NCI-H69 (cell line): ENCODE data around the gene FBXO42.
A peak's percentile ranks its signal among the peaks of the same experiment; 100 is the strongest.
"Not testable (repeated sequence)": the region's sequence is repeated elsewhere in the genome, so short reads cannot be mapped to it uniquely, and the experiment has no call there.

Experiments
- DNase-seq: peaks from one replicate; lab custom pipeline; 2025; lab: John Stamatoyannopoulos, UW

FBXO42 gene

DNA sequence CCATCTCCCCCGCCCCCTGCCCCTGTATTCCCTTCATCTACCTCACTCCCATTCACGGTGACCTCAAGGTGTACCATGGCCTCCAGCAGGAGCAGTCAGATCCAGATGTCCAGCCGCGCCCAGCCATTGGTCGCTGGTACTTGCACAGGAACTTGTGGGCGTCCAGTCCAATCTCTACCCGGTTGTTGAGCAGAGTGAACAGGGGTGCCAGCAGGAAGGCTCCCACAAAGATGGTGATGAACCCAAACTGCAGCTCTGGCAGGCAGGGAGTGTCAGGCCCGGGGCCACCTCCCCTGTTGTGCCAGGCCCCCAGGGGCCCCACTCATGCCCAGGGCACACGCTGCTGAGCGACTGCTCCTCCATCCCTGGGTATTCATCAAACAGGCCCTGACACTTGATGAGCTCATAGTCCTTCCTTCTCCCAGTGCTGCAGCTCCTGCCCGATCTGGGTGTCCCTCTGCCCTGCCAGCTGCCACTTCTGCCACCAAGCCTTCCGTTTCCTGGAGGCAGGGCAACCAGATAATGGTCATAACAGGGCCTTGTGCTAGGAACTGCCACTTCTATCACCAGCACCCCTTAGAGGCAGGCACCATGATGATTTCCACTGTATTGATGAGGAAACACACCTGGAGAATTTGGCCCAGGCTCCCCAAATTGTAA lies 134.1 kb downstream of the FBXO42 start:
- DNase-seq = no peak

- DNase-seq = peak; percentile 95
Observed at GRCh38 chr1:16217061-16217785, 135.1 kb downstream of the FBXO42 start.

DNA sequence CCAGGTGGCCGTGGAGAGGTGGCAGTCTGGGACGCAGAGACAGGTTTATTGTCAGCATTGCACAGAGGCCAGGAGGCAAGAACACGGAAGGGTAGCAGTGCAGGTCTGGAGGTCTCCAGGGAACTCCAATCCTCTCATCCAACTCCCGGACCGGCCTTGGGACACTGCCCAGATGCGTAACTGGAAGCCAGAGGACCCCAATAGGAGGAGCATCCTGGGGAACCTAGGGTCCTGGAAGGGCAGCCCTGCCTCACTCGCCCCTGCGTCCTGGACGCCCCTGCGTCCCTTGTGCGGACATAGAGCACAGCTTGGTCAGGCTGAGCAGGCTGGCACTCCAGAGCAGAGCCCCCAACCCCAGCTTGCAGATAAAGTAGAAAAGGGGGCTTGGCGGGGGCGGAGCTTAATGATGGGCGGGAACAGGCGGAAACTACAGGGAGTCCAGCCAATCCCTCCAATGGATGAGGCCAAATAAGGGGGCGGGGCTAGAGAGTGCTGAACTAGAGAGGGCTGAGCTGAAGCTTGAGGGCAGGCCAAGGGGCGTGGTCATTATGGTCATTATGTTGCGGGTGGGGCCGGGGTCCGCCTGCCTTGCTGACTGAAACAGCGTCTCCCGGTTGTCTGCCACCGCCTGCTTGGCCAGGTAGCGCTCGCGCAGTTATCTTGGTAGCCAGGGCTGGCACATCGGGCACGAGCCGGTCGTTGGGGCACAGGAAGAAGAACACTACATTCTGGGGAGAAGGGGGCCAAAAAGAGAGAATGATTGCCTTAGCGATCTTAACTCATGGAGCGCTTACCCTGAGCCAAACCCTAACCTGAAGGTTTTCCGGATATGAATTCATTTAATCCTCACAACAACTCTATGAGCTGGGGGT lies 136.2 kb downstream of the FBXO42 start:
- DNase-seq = peak; percentile 93

GRCh38 chr1:16215240-16215639 lies 137.0 kb downstream of the FBXO42 start:
- not testable (repeated sequence) for DNase-seq

- DNase-seq = not testable (repeated sequence)
Observed at GRCh38 chr1:16213544-16213943, 138.7 kb downstream of the FBXO42 start.

DNA sequence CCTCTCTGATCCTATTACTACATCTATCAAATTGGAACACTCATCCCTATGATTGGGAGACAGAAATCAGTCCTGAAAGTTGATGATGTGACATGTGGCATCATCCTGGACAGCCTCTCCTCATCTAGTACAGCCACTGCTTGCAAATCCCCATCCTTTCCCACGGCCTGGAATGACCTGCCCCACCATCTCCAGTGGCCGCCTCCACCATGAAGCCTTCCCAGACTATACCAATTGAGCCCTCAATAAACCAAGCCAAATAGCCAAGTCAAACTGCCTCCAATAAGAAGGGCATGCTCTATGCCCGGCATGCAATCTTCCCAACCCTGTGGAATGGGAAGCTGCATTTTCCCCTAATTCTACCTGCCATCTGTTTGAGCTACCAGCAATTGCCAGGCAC lies 139.3 kb downstream of the FBXO42 start:
- no peak for DNase-seq

DNA sequence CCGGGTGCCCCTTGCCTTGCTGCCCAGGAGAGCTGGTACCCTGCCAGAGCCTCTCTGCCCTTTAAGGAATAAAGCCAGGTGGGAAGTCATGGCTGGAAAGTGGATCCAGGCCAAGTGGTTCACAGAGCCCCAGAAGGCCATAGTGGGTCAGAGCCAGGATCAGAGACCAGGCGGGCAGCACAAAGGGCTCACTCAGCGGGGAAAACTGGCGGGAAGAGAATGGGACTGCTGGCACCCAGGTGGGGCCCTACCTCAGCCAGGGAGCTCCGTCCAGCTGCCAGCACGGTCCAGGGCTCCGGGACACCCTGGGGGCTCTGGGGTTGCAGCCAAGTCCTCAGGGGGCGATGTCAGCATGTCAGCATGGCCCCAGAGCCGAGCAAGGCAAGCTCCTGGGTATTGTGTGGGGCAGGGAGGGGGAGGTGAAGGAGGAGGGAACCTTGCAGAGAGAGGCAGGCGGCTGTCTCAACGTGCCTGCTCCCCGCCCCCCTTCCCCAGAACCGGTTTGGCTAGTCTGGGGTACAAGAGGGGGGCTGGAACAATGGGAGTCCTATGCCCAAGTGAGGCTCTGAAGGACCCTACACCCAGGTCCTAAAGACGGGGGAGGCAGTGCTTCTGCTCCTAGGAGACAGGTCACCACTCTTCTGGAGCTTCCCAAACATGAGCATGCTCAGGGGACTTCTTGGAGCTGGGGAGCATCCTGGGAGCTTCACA lies 139.9 kb downstream of the FBXO42 start, which contains the start of gene ARHGEF19:
Gene ARHGEF19 (minus strand): TSS at position 402 of the 711 bp plus-strand sequence. CDS start 3,598 bp downstream, outside the sequence.
- peak; percentile 66 for DNase-seq

DNA sequence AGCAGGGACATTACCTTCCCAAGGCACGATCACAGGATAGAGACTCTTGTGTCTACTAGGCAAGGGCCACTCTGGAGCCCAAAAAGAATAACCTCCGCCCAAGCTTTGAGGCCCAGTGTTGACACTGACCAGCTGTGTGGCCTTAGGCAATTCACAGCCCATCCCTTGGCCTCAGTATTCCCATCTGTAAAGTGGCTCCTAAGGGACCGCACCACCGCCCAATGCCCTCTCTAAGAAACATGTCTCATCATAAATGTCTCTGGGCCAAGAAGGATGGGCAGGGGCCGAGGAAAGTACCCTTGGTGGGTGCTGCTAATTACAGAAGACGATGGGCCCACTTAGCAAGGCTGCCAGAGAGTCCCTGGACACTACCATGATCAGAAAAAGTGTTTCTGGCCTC lies 140.5 kb downstream of the FBXO42 start:
- DNase-seq = no peak

- DNase-seq = no peak
Observed at GRCh38 chr1:16210581-16210980, 141.7 kb downstream of the FBXO42 start.

DNA sequence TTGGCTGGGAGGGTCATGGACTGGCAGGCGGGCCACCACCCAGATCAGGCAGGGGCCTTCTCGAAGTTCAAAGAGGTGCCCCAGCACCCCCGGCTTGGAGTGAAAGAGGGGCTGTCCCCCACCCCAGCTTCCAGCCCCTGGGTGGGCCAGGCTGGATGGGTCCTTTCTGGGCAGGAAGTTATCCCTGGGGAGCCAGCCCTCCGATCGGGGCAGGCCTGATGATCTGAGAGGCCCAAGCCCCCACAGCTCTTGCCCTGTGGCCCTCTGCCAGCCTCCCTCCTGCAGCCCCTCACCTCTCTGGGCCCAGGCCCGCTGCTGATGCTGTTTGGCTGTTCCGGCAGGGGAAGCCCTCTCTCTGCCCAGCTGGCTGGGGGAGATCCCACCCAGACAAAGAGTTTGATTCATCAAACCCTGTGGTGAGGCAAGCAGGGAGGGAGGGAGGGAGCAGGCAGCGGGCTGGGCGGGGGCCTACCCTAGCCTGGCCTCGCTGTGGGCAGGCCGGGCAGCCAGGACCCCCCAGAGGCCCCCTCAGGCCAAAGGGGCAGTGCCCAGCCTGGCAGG lies 142.4 kb downstream of the FBXO42 start:
- DNase-seq = no peak

DNA sequence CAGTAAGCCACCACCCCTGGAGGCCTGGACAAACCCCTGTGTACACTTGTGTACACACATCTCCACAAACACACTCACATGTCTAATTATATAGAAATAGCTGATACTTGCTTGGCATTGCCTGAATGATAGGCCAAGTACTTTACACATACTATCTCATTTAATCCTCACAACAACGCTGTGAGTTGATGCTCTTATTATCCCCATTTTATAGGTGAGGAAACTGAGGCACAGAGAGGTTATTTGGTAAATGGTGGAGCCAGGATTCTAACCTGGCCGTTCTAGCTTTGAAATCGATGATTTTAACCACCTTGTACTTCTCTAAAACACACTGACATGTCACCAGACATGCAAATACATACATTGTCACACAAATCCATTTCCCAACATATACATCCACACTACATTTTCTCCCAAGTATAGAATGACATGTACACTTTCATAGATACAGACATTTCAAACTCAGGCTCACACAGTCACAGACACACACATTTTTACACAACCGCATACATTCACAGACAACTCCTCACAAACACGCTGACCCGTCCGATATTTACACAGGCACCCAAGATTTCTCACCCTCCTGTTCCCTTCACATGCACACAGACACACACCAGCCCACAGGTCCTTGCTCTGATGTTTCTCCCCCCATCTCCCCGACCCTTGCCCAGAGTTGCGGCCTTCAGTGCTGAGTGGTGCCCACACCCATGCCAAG lies 143.0 kb downstream of the FBXO42 start:
- DNase-seq = no peak

DNA sequence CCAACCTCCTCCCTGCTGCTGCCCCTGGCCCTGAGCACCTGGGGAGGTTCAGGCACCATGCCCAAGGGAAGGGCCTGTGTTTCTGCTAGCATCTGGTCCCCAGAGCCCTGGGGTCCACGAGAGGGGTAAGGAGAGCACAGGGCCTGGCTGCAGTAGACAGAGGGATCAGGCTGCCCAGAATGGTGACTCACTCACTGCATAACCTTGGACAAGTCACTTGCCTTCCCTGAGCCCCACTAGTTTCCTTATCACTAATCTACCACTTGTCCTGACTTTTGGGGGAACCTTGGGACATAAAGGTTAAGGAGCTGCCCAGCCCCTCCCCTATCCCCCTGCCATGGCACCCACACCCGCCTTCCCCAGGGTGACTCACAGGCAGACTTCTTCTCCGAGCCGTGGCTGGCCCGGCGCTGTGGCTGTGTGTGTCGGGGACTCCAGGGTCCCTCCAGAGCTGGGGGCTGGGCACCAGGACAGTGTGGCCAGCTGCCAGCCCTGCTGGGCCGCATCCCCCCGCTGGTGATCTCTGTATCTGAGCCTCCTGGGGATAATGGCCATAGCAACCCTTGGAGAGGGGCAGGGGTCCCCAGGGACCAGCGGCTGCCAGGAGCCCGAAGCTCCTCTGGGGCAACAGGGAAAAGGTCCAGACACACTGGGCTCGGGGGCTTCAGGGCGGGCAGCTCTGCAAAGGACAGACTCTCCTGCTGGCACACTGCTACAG lies 143.9 kb downstream of the FBXO42 start:
- no peak for DNase-seq

GRCh38 chr1:16207318-16208269 lies 144.7 kb downstream of the FBXO42 start:
- no peak for DNase-seq

GRCh38 chr1:16206547-16207317 lies 145.5 kb downstream of the FBXO42 start:
- peak; percentile 96 for DNase-seq

- no peak for DNase-seq
Observed at GRCh38 chr1:16205891-16206546, 146.3 kb downstream of the FBXO42 start.

- DNase-seq = no peak
Observed at GRCh38 chr1:16205334-16205671, 147.0 kb downstream of the FBXO42 start.

GRCh38 chr1:16204634-16205333 lies 147.5 kb downstream of the FBXO42 start:
- DNase-seq = peak; percentile 52
